GM12891 (cell line): Measurements from ENCODE around the gene SAMD8.

Experiments used
- PAX5 ChIP-seq: IDR thresholded peaks from 2 replicates; pipeline ENCODE4 v1.6.1; 2011; ENCODE audit warnings: low read length, moderate library complexity, mild to moderate bottlenecking; ENCODE audit not compliant: insufficient read depth, severe bottlenecking
- POLR2A ChIP-seq: IDR thresholded peaks from 2 replicates; pipeline ENCODE4 v1.6.1; 2011; ENCODE audit warnings: low read depth, low read length, control low read depth
- POLR2AphosphoS5 ChIP-seq: IDR thresholded peaks from 2 replicates; pipeline ENCODE4 v1.6.1; 2011; ENCODE audit warnings: low read depth, low read length, control low read depth
- SPI1 ChIP-seq: IDR thresholded peaks from 2 replicates; pipeline ENCODE4 v1.6.1; 2011; ENCODE audit warnings: low read depth, low read length, control low read depth
- TAF1 ChIP-seq: IDR thresholded peaks from 2 replicates; pipeline ENCODE4 v1.6.1; 2011; ENCODE audit warnings: low read depth, low read length, control low read depth

DNA sequence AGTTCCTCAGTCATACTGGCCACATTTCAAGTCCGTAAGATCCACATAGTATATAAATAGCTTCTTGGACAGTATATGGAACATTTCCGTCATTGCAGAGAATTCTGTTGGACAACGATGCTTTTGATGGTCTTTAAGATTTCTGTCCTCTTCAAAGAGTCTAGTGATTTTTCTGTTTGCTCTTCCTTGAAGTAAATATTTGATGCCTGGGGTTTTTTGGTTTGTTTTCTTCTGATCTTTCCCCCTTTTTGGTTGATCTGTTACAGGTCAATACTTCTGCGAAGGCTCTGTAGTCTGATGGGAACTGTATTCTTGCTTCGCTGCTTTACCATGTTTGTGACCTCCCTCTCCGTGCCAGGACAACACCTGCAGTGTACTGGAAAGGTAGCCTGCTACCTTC is 56.8 kb downstream of the SAMD8 start:
- no peak for TF ChIP-seq POLR2A
- no peak for TF ChIP-seq TAF1
- no peak for TF ChIP-seq POLR2AphosphoS5
- TF ChIP-seq SPI1 = no peak
- no peak for TF ChIP-seq PAX5
